GM18511 (cell line): ENCODE data around the gene SFXN5.

Experiments
- ATAC-seq: cut with Tn5 transposase; IDR thresholded peaks from one replicate; pipeline ENCODE4 v1.9.1; 2021; ENCODE audit warnings: mild to moderate bottlenecking, moderate library complexity; ENCODE audit not compliant: unreplicated experiment

Gene SFXN5

DNA sequence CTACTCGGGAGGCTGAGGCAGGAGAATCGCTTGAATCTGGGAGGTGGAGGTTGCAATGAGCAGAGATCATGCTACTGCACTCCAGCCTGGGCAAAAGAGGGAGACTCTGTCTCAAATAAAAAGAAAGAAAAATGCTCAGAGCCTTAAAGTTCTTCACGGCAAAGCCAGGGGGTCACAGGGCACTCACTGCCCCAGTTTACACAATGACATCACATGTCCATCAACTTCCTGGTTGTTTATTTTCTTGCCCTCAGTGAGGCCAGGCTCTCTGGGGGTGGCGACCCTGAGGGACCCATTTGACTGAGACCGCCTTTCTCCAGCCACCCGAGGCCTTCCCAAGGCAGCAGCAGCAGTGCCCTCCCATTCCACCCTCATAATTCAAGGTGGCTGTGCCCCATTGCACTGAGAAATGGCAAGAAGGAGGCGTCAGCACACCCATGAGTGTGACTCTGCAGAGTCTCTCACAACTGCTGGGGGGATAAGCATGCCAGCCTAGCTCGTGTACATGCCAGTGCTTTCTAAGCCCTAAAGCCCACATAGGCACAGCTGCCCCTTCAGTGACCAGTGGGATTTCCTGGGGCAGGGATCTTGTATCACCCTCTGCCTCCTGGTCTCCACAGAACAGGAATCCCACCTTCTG lies 50.0 kb downstream of the SFXN5 start:
- no peak for ATAC-seq

- no peak for ATAC-seq
These were observed 50.7 kb downstream of the SFXN5 start for GRCh38 chr2:73020657-73021370.

GRCh38 chr2:73020306-73020656 lies 51.2 kb downstream of the SFXN5 start:
- no peak for ATAC-seq

DNA sequence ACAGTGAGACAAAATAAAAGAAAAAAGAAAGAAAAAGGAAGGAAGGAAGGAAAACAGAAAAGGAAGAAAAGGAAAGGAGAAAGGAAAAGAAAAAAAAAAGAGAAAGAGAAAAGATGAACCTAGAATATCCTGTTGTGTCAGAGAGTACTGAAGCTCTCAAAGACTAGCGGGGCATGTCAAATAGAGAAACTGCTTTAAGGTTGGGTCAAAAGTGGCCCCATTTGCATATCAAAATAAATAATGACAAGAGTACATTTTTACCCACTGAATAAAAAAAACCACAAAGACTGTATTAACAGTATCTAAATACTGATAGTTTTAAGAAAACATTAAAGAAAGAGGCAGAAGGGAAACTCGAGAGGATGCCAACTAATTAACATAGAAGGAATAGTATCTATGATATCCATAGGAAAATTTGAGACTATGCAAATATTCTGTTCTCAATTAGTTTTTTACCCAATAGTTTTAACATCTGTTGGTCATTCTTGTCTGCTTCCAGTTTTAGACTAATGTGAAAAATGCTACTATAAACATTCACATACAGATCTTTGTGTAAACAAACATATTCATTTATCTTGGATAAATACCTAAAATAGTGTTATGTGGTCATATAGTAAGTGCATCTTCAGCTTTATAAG lies 53.2 kb downstream of the SFXN5 start:
- no peak for ATAC-seq

GRCh38 chr2:73013936-73014335 lies 57.6 kb downstream of the SFXN5 start:
- no peak for ATAC-seq

DNA sequence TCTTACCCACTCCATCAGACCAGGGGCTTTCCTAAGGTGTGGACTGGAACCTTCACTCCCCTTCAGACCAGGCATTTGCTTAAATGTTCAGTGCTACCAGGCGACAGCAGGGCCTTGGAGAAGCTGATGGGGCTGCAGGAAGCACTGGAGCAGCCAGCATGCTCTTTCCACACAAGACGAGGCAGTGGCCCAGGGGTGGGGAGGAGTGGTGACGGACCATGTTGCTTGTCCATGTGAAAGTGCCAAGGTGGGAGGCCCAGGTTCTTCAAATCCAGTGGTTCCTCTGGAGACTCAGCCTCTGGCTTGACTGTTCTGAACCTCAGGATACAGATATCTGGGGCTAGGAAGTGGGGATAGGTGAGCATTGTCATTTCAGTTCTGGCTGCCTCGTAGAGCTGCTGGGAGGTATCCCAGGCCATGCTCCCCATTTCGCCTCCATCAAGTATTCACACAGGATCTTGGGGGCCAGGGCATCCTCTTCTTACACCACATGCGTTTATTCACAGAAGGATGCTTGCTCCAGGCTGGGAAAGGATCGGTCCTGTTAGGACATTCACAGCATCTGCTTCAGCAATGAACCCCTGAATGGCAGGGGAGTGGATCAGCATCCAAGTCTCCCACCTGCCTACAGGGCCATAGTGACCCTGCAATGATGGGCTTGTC lies 62.2 kb downstream of the SFXN5 start:
- no peak for ATAC-seq

GRCh38 chr2:73008766-73009135 lies 62.8 kb downstream of the SFXN5 start:
- ATAC-seq = no peak

DNA sequence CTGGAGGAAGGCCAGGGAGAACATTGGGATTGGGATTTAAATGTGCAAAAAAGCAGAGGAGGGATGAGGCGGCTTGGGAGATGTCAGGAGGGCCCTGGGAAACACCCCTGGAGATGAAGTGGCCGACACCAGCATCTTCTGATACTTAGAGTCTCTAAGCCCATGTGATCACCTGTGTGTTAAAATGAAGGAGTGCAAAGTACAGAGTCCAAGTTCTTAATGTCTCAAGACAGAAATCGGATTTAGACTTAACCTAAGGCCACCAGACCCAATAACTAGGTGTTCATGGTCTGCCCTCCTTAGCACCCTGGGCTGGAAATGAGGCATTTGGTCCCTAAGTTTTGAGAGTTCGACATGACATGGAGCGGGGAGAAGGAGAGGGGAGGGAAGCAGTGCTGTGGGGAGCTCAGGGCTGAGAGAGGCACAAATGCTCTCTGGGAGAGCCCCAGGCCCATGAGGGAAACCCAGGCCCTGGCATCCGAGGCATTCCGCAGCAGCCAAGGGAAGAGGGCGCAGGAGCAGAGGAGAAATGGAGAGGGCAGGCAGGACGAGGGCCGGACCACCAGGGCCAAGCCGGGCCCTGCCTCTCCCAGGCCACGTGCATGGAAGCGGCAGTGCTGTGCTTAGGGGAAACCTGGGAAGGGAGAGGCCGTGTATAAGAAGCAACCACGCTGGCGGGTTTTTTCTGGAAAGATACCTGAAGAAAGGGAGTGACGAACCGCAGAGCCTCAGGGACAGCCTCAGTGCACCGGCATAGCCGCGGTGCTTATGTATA lies 63.3 kb downstream of the SFXN5 start:
- no peak for ATAC-seq

DNA sequence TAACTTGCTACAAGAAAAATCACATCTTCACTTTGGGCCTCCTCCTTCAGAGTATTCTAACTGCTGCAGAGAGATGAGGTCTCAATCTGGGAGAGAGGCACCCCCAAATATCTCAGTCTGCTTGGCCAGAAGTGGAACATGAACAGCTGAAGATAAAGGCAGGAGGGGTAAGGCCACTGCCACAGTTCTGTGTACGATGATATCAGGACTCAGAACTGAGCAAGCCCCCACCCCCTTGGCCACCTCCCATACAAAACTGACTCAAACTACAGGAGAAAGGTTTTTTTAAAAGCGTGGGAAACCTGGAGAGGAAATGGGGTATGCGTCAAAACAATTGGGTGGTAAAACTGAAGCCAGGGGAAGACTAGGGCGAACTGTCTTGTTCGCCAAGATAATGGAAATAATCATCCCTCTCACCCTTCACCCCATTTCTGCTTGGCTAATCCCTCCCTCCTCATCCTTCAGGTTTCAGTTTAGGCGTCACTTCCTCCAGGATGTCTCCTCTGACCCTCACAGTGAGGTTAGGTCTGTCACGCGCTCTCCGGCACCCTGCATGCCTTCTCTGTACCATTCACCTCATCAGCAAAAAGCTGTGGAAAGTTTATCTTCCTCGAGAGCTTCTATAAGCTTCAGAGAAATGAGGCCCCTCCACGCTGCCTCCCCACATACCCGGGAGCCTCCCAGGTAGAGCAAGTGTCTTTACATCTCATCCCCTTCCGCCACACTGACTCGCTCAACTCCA lies 64.4 kb downstream of the SFXN5 start:
- ATAC-seq = no peak

DNA sequence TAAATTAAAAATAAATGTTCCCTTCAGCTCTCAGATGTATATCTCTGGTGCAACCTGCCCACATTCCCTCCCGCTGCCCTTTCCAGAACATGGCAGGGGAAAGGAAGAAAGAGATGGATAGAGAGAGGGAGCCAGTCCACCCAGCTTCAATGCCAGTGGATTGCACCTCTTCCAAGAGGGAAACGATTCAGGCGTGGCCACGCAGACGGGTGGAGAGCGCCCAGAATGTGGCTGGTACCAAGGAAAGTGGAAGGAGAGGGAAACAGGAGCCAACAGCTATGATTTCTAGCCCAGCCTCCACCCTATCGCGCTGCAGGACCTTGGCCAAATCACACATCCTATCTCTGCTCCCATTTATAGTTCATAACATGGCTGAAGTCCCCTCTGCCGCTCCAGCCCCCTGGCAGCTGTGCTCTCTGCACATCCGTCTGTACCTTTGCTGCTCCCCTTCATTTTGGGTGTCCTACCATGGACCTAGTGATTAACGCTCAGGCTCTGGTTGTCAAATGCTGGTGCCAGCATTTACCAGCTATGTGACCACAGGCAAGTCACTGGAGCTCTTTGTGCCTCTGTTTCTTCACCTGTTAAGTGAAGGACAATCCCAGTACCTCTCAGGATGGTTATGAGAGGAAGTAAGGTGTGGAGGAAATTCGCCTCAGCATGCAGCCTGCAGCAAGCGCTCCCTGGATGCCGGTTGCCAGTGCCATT lies 66.5 kb downstream of the SFXN5 start:
- ATAC-seq = no peak

- ATAC-seq = no peak
These were observed 67.0 kb downstream of the SFXN5 start for GRCh38 chr2:73004466-73004865.

GRCh38 chr2:73003027-73003426 lies 68.5 kb downstream of the SFXN5 start:
- no peak for ATAC-seq

- no peak for ATAC-seq
These were observed 70.5 kb downstream of the SFXN5 start for GRCh38 chr2:73000808-73001570.

- no peak for ATAC-seq
These were observed 71.5 kb downstream of the SFXN5 start for GRCh38 chr2:72999729-73000725.

DNA sequence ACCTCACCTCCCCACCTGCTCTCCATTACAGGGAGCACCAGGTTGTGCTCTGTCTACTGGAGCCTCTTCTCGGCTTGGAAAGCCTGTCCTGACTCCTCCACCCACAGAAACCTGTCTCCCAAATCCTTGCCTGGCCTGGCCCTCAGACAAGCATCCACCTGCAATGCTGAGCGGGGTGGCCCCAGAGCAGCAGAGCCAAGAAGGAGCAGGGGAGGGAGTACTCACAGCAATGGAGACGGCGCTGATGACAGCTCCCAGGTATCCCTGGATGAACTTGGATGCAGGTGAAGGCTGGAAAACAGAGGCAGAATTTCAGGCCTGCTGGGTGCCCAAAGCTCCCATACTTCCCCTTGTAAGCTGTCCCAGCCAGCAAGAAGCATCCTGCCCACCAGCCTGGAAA lies 72.8 kb downstream of the SFXN5 start:
- ATAC-seq = no peak

GRCh38 chr2:72998234-72998651 lies 73.3 kb downstream of the SFXN5 start:
- no peak for ATAC-seq

DNA sequence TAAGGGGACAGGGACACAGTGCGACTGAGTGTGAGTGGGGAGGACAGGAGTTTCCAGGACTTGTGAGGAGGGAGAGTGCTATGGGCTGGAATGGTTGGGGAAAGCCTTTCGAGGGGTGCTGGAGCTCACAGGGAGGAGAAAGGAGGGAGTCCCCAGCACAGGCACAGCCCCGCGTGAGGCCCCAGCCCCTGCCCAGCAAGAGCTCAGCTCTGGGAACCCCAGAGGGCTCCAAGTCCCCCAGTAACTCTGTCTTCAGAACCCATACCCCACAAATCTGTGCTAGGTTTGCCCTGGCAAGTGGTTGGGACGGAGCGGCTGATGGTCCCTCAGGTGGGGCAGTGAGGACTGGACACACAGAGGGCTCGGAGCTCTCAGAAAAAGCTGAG lies 75.4 kb downstream of the SFXN5 start:
- no peak for ATAC-seq
